ENCODE data around the gene NCBP1. TPM values are rescaled to one million over a fixed set of nuclear protein-coding genes. Genes with fewer than 3 reads are reported as not detected.

The NCBP1 gene
- total and polyA plus RNA-seq, 2 of the 4 experiments (the other 2 are of a cell fraction): 17.8 to 46.4 TPM

- Histone ChIP-seq H2AK5ac (ENCODE audit: low read depth, low read length) (no peak overlapping the region), H3K56ac (ENCODE audit: extremely low read depth, insufficient read depth, low read length) (no peak overlapping the region), H3K27ac (ENCODE audit: insufficient read depth, low read length) (no peak overlapping the region), H2BK15ac (ENCODE audit: low read depth, low read length) (no peak overlapping the region), H3K4ac (ENCODE audit: low read depth, low read length) (no peak overlapping the region), H3K14ac (replicated peaks; ENCODE audit: low read depth, low read length) (no peak overlapping the region), H4K91ac (ENCODE audit: insufficient read depth, low read depth, low read length) (no peak overlapping the region), H2BK120ac (ENCODE audit: low read depth, low read length) (no peak overlapping the region), H3K18ac (ENCODE audit: low read depth, low read length) (no peak overlapping the region), H2BK20ac (ENCODE audit: low read depth, low read length) (no peak overlapping the region), H2AK9ac (replicated peaks; ENCODE audit: low read depth, low read length, poor library complexity) (no peak overlapping the region), H3K9me1 (ENCODE audit: insufficient read depth, low read length) (no peaks in the 10 kb centered on the region; the same call in 1 of the 2 replicates), H3K23ac (ENCODE audit: low read depth, low read length) (no peak overlapping the region), H3K27me3 (ENCODE audit: control insufficient read depth, insufficient read depth, low read length) (no peaks in the 10 kb centered on the region), H3K9me3 (ENCODE audit: control insufficient read depth, insufficient read depth, low read length) (no peaks in the 10 kb centered on the region), H3K4me1 (ENCODE audit: control insufficient read depth, insufficient read depth, low read length) (no peaks in the 10 kb centered on the region; the same call in 1 of the 2 replicates), H2BK5ac (ENCODE audit: low read depth, low read length, poor library complexity, severe bottlenecking) (no peak overlapping the region), H2AFZ (replicated peaks; ENCODE audit: low read length, poor library complexity) (no peak overlapping the region), H4K8ac (ENCODE audit: low read depth in 2 of 2, low read length in 2 of 2) (no peak overlapping the region), H3K4me2 (ENCODE audit: low read depth, low read length) (no peak overlapping the region), H4K20me1 (ENCODE audit: insufficient read depth, low read length) (no peaks in the 10 kb centered on the region), H3K36me3 (ENCODE audit: control insufficient read depth, insufficient read depth, low read length) (peaks cover 23% of the 10 kb centered on the region), H3K4me3 (ENCODE audit: insufficient read depth, low read depth, low read length) (no peak overlapping the region), H4K5ac (ENCODE audit: low read depth, low read length) (no peak overlapping the region), H3K9ac (ENCODE audit: low read depth, low read length) (no peak overlapping the region), H3K79me1 (ENCODE audit: low read depth in 1 of 2, low read length in 2 of 2) (no peaks in the 10 kb centered on the region)
- no peak for TF ChIP-seq RFX5 (IDR thresholded peaks at IDR 0.05; ENCODE audit: low read depth, low read length)
- BruUV-seq (replicated peaks): no TSS peak
- in situ Hi-C loops (cut with MboI; ENCODE audit: low sequenced_read_pairs) (no loop called here), dilution Hi-C loops (cut with HindIII; ENCODE audit: low sequenced_read_pairs, unreplicated experiment) (no loop called here), intact Hi-C loops (cut with micrococcal nuclease) (loop anchor here (5.0 kb wide), 1 partner anchor 742 kb away; no protein-coding TSS in a partner anchor)
- CTCF ChIA-PET: interaction anchor here (0.7 to 6.6 kb wide), 21 partner anchors 8 to 742 kb away, joined by 3 to 119 read pairs (median 5); partner anchors contain the start of genes NCBP1, TDRD7, TMOD1 and TSTD2
- POLR2A ChIA-PET (ENCODE audit: unreplicated experiment): no interaction called here
- DNase-seq (no peak), ATAC-seq (ENCODE audit: low read depth) (no peak)
- 60% methylated on average over 2 of the region's 7 CpGs; no CpG with 5 or more reads in 1 of the 2 experiments for WGBS, 2 experiments (ENCODE audit: extremely low coverage in 2 of 2, insufficient read length in 1 of 2)
Observed at GRCh38 chr9:97599314-97599846, 34.2 kb upstream of the NCBP1 start.
